A549 (cell line): Measurements from ENCODE around the gene GDI2.

Experiments used
- CHD2 ChIP-seq: fragments of 150-350 bp; IDR thresholded peaks from 2 replicates; pipeline ENCODE4 v1.6.1; 2014; ENCODE audit warnings: low read length; ENCODE audit not compliant: partially characterized antibody
- CTCF ChIP-seq: fragments of >200 bp; sonication (Bioruptor Twin); formaldehyde crosslinking; IDR thresholded peaks from 3 replicates; pipeline ENCODE4 v1.5.1; 2016
- HDAC2 ChIP-seq: fragments of 200-600 bp; sonication (generic); IDR thresholded peaks from 2 replicates; pipeline ENCODE4 v1.6.1; 2016
- JUN ChIP-seq, 2 experiments: fragments of >200 bp; sonication (Bioruptor Twin); formaldehyde crosslinking; IDR thresholded peaks; 2 replicates in 1 of 2; 3 replicates in 1 of 2; pipeline ENCODE4 v1.6.1; 2016 to 2017
- JUNB ChIP-seq: fragments of >200 bp; sonication (Bioruptor Twin); formaldehyde crosslinking; IDR thresholded peaks from 2 replicates; pipeline ENCODE4 v1.6.1; 2016
- MAX ChIP-seq: IDR thresholded peaks from 2 replicates; pipeline ENCODE4 v1.6.1; 2012
- MAZ ChIP-seq: fragments of 150-350 bp; IDR thresholded peaks from 2 replicates; pipeline ENCODE4 v1.6.1; 2014; ENCODE audit warnings: antibody characterized with exemption, low read depth, low read length, borderline replicate concordance
- RAD21 ChIP-seq, 2 experiments: fragments of >200 bp in 1 of 2; sonication (Bioruptor Twin) in 1 of 2; formaldehyde crosslinking in 1 of 2; IDR thresholded peaks in 1 of 2; conservative IDR thresholded peaks in 1 of 2; 2 replicates in 1 of 2; 3 replicates in 1 of 2; pipeline ENCODE4 v1.6.1; 2012 to 2018; ENCODE audit warnings: inconsistent platforms in 1 of 2
- REST ChIP-seq: fragments of 200-600 bp; sonication (generic); IDR thresholded peaks from 2 replicates; pipeline ENCODE4 v1.6.1; 2016; ENCODE audit warnings: antibody characterized with exemption, mild to moderate bottlenecking, moderate library complexity
- RFX5 ChIP-seq: fragments of 450-650 bp; IDR thresholded peaks from 2 replicates; pipeline ENCODE4 v1.7.1; 2014; ENCODE audit warnings: antibody characterized with exemption, mild to moderate bottlenecking, moderate library complexity
- SMC3 ChIP-seq: fragments of >200 bp; sonication (Bioruptor Twin); formaldehyde crosslinking; IDR thresholded peaks from 3 replicates; pipeline ENCODE4 v1.6.1; 2018; ENCODE audit warnings: inconsistent platforms
- TP53 ChIP-seq: fragments of 250-450 bp; sonication (Bioruptor Pico); IDR thresholded peaks from 2 replicates; pipeline ENCODE4 v1.5.0; 2021; ENCODE audit warnings: mild to moderate bottlenecking, moderate library complexity
- ZC3H11A ChIP-seq: fragments of 450-650 bp; IDR thresholded peaks from 2 replicates; pipeline ENCODE4 v1.6.1; 2014; ENCODE audit warnings: antibody characterized with exemption, mild to moderate bottlenecking

- TF ChIP-seq TP53 (CRISPR knock-in tag) (no peak), CTCF (no peak), JUN (IDR thresholded peaks at IDR 0.05) (no peak), REST (no peak), HDAC2 (no peak), ZC3H11A (no peak), MAZ (no peak), CHD2 (no peak), RAD21 (conservative IDR thresholded peaks at IDR 0.05 in 1 of 2, IDR thresholded peaks at IDR 0.05 in 1 of 2) (no peak), RFX5 (no peak), MAX (no peak), JUNB (no peak), SMC3 (no peak)
Observed at GRCh38 chr10:5746197-5746596, 67.0 kb downstream of the GDI2 start.
